Lower leg skin (tissue), 3 donors: Measurements from ENCODE around the gene FKBP6.

Experiments
- CTCF ChIP-seq, 3 donors: fragments of 450-650 bp; IDR thresholded peaks; one replicate each; pipeline ENCODE4 v1.5.1; 2016; ENCODE audit warnings: antibody characterized with exemption in 3 of 3, mild to moderate bottlenecking in 3 of 3, moderate library complexity in 2 of 3
- POLR2A ChIP-seq, 2 donors: fragments of 450-650 bp; IDR thresholded peaks; one replicate each; pipeline ENCODE4 v1.6.1; 2016 to 2017; ENCODE audit warnings: antibody characterized with exemption in 2 of 2, mild to moderate bottlenecking in 1 of 2, moderate library complexity in 1 of 2

- TF ChIP-seq CTCF (IDR thresholded peaks at IDR 0.05): no peak
- no peak for TF ChIP-seq POLR2A (IDR thresholded peaks at IDR 0.05)
Measured at GRCh38 chr7:73382934-73383503, 55.1 kb downstream of the FKBP6 start.
